HFF-Myc (cell line): ENCODE results near the gene HNRNPK.

Source experiments
- DNase-seq: peaks from one replicate; pipeline ENCODE4 v3.0.0-alpha.2; 2011; ENCODE audit warnings: low read depth; ENCODE audit errors: extremely low read depth
- H3K4me3 ChIP-seq: replicated peaks from 2 replicates; pipeline ENCODE4 v1.5.1; 2011; ENCODE audit warnings: low read depth, mild to moderate bottlenecking, control low read depth, low read length
- TF ChIP-seq, protein P1 (sequence below): IDR thresholded peaks from 2 replicates; pipeline ENCODE4 v1.5.1; 2012; ENCODE audit warnings: mild to moderate bottlenecking, low read depth, low read length, control low read depth; ENCODE audit errors: missing control alignments

Gene HNRNPK

DNA sequence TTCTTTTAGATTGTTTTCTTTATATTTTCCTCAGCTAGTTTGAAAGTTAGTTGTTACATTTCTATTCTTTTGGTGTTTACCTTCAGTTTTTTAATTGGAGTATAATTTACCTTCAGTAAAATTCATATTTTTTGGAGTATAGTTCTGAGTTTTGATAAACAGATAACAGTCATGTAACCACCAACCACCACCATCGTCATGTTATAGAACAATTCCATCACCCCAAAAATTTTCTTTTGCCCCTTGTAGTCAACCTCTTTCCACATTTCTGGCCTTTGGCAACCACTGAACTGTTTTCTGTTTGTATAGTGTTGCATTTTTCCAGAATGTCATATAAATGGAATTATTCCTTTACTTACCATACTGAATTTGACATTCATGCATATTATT is 7.4 kb upstream of the HNRNPK start:
- H3K4me3 ChIP-seq: no peak overlapping the region
- TF ChIP-seq, protein P1, sequence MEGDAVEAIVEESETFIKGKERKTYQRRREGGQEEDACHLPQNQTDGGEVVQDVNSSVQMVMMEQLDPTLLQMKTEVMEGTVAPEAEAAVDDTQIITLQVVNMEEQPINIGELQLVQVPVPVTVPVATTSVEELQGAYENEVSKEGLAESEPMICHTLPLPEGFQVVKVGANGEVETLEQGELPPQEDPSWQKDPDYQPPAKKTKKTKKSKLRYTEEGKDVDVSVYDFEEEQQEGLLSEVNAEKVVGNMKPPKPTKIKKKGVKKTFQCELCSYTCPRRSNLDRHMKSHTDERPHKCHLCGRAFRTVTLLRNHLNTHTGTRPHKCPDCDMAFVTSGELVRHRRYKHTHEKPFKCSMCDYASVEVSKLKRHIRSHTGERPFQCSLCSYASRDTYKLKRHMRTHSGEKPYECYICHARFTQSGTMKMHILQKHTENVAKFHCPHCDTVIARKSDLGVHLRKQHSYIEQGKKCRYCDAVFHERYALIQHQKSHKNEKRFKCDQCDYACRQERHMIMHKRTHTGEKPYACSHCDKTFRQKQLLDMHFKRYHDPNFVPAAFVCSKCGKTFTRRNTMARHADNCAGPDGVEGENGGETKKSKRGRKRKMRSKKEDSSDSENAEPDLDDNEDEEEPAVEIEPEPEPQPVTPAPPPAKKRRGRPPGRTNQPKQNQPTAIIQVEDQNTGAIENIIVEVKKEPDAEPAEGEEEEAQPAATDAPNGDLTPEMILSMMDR: no peak
- DNase-seq: no peak

DNA sequence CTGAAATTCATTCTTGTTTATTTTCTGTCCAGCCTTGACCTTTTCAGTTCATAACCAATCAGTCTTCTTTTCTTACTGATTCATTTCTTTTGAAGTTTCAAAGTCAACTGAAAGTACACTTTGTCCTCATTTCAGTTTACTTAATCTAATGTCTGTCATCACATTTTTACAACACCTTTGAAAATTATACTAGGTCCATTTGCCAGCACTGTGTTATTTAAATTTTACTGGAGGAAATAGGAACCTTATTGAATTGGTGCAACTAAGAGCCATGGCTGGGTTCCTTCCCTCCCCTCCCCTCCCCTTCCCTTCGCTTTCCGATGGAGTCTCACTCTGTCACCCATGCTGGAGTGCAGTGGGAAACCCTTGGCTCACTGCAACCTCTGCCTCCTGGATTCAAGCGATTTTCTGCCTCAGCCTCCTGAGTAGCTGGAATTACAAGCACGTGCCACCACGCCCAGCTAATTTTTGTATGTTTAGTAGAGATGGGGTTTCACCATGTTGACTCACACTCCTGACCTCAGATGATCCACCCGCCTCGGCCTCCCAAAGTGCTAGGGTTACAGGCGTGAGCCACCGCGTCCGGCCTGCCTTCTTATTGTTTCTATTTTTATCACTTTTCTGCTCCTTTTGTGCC is 6.9 kb upstream of the HNRNPK start:
- TF ChIP-seq, protein P1: no peak
- no peak overlapping the region for H3K4me3 ChIP-seq
- DNase-seq: no peak

GRCh38 chr9:83986195-83986594 is 6.2 kb upstream of the HNRNPK start:
- H3K4me3 ChIP-seq: no peak overlapping the region
- TF ChIP-seq, protein P1: no peak
- DNase-seq: no peak

DNA sequence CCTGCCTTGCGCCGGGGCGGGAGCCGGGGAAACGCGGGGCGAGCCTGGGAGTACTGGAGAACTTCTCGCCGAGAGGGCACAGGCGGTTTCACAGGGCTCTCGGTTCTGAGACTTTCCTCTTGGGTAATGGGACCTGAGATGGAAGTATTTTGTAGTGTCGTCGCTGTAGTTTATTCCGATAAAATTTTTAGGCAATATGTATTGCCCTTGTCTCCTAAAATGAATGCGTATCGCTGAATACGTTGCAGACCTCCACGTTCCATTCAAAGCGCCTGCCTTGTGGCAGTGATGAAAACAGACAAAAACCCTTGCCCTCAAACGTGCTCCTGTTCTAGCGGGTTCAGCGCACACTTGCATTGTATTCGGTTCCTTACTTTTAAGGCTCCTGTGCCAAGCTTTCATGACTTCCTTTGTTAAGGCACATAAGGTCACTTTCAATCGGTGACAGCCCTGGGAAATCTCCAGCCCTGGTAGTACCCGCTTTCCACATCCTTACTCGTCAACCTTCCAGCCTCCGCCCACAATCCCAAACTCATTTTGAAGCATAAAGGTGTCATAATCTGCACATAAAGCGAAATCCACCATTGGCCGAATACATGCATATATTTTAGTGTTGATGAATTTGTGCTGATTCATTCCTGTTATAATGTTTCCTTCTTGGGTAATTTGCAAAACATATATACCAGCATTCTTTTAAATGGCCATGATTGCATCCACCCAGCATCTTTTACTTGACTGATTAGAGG is 1.3 kb upstream of the HNRNPK start:
- no peak for DNase-seq
- peak overlapping the region; percentile 77 for H3K4me3 ChIP-seq
- TF ChIP-seq, protein P1: no peak

DNA sequence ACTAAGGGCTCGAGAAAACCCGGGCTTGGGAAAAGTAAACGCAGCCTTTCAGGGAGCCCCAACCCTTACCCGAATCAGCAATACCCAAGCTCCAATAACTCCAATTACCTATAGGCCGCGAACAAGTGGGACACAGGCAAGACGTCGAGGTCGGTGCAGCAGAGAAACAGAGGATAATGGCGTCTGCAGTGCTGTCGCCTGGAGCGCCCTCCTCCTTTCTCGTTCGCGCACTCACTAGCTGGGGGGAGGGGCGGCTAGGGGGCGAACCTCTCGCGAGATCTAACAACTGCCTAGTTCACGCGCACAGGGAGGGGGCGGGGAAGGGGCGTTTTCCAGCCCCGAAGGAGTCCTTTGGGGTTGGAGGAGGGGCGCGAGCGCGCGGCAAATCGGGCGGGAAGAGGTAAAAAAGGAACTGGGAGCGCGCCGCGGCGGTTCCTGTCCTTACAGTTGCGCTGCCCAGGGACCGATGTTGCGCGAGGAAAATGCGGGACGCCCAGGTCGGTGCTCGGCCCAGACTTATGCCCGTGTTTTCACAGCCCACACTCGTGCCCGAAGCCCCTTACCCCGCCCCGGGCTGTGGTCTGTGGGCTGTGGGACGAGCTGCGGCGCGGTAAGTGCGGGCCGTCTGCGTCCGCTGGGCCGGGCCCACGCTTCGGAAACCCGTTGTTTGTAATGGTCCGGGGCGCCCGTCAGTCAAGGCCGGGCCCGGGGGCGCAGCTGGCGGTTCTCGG is 545 bp upstream of the HNRNPK start, which contains the start of gene RMI1:
Gene RMI1 (plus strand): TSS at position 411 of the 731 bp plus-strand sequence. CDS start 20,182 bp downstream, outside the sequence.
- DNase-seq: peak; percentile 93
- H3K4me3 ChIP-seq: peak within 1 kb of the TSS; percentile 77
- TF ChIP-seq, protein P1: no peak

GRCh38 chr9:83978992-83979811 is 813 bp downstream of the HNRNPK start:
- TF ChIP-seq, protein P1: no peak
- H3K4me3 ChIP-seq: peak overlapping the region; percentile 77
- DNase-seq: no peak
